ENCODE data around the gene CPN2.

Gene CPN2

GRCh38 chr3:194367992-194368841 lies 17.1 kb upstream of the CPN2 start:
- no peak for DNase-seq (ENCODE audit: low read depth)
- no peak overlapping the region for H3K4me3 ChIP-seq (ENCODE audit: low read length)

GRCh38 chr3:194365978-194366490 lies 14.9 kb upstream of the CPN2 start:
- H3K4me3 ChIP-seq (ENCODE audit: low read length): no peak overlapping the region
- DNase-seq (ENCODE audit: low read depth): no peak
- no peak for TF ChIP-seq CTCF (IDR thresholded peaks at IDR 0.05; ENCODE audit: insufficient read depth, low read depth, low read length, missing control alignments)

More at GRCh38 chr3:194367992-194368841, 17.1 kb upstream of the CPN2 start:
- no peak for TF ChIP-seq CTCF (IDR thresholded peaks at IDR 0.05; ENCODE audit: insufficient read depth, low read depth, low read length, missing control alignments)

GRCh38 chr3:194365526-194365925 lies 14.4 kb upstream of the CPN2 start:
- no peak for TF ChIP-seq CTCF (IDR thresholded peaks at IDR 0.05; ENCODE audit: insufficient read depth, low read depth, low read length, missing control alignments)
- H3K4me3 ChIP-seq (ENCODE audit: low read length): no peak overlapping the region
- no peak for DNase-seq (ENCODE audit: low read depth)

GRCh38 chr3:194364652-194365434 lies 13.7 kb upstream of the CPN2 start:
- no peak overlapping the region for H3K4me3 ChIP-seq (ENCODE audit: low read length)
- no peak for TF ChIP-seq CTCF (IDR thresholded peaks at IDR 0.05; ENCODE audit: insufficient read depth, low read depth, low read length, missing control alignments)
- DNase-seq (ENCODE audit: low read depth): no peak

- TF ChIP-seq CTCF (IDR thresholded peaks at IDR 0.05; ENCODE audit: insufficient read depth, low read depth, low read length, missing control alignments): no peak
- no peak for DNase-seq (ENCODE audit: low read depth)
- H3K4me3 ChIP-seq (ENCODE audit: low read length): no peak overlapping the region
Observed at GRCh38 chr3:194364314-194364651, 13.2 kb upstream of the CPN2 start.

GRCh38 chr3:194360568-194360967 lies 9.4 kb upstream of the CPN2 start:
- no peak for DNase-seq (ENCODE audit: low read depth)
- no peak for TF ChIP-seq CTCF (IDR thresholded peaks at IDR 0.05; ENCODE audit: insufficient read depth, low read depth, low read length, missing control alignments)
- no peak overlapping the region for H3K4me3 ChIP-seq (ENCODE audit: low read length)
